Astrocyte (in vitro differentiated cells and primary cell): Measurements from ENCODE around the gene UBE2E1.

Experiments used
- EZH2 ChIP-seq: IDR thresholded peaks from 2 replicates; pipeline ENCODE4 v1.6.1; 2012; ENCODE audit warnings: mild to moderate bottlenecking, low read length, inconsistent platforms; ENCODE audit not compliant: insufficient read depth
- TF ChIP-seq, protein P1 (sequence below): IDR thresholded peaks from 2 replicates; pipeline ENCODE4 v1.5.1; 2011; ENCODE audit warnings: low read depth, mild to moderate bottlenecking, inconsistent platforms, low read length, moderate library complexity; ENCODE audit not compliant: insufficient read depth

DNA sequence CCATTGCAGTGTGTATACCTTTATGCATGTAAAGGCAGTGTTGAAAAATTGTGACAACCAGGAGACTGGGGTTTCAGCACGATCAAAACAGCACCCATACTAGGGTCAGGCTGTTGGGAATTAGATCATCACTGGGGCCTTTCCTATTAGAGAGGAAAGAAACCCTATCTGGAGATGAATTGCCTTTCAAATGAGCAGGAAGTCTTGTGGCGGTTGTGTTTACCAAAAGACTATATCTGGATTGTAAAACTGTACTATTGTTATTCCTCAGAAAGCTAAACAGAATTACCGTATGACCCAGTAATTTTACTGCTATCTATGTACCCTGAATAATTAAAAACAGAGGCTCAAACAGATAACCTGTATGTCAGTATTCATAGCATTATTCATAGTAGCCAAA is 10.1 kb downstream of the UBE2E1 start:
- TF ChIP-seq, protein P1, sequence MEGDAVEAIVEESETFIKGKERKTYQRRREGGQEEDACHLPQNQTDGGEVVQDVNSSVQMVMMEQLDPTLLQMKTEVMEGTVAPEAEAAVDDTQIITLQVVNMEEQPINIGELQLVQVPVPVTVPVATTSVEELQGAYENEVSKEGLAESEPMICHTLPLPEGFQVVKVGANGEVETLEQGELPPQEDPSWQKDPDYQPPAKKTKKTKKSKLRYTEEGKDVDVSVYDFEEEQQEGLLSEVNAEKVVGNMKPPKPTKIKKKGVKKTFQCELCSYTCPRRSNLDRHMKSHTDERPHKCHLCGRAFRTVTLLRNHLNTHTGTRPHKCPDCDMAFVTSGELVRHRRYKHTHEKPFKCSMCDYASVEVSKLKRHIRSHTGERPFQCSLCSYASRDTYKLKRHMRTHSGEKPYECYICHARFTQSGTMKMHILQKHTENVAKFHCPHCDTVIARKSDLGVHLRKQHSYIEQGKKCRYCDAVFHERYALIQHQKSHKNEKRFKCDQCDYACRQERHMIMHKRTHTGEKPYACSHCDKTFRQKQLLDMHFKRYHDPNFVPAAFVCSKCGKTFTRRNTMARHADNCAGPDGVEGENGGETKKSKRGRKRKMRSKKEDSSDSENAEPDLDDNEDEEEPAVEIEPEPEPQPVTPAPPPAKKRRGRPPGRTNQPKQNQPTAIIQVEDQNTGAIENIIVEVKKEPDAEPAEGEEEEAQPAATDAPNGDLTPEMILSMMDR = no peak
- TF ChIP-seq EZH2 = no peak
